Measurements from ENCODE around the gene PLAGL1.

PLAGL1 gene

GRCh38 chr6:143961886-143962878, 45.9 kb downstream of the PLAGL1 start:
- ATAC-seq (ENCODE audit: low read depth) (no peak), DNase-seq (ENCODE audit: low spot score) (no peak)
- Histone ChIP-seq H3K4me3 (ENCODE audit: severe bottlenecking) (no peak overlapping the region), H3K36me3 (ENCODE audit: low read depth) (no peaks in the 10 kb centered on the region), H3K4me1 (ENCODE audit: insufficient read depth, poor library complexity, severe bottlenecking) (no peaks in the 10 kb centered on the region), H3K9me3 (ENCODE audit: severe bottlenecking) (no peaks in the 10 kb centered on the region), H3K27ac (ENCODE audit: poor library complexity, severe bottlenecking) (no peak overlapping the region), H3K27me3 (ENCODE audit: insufficient read depth, poor library complexity, severe bottlenecking) (no peaks in the 10 kb centered on the region)
- TF ChIP-seq, protein P1, sequence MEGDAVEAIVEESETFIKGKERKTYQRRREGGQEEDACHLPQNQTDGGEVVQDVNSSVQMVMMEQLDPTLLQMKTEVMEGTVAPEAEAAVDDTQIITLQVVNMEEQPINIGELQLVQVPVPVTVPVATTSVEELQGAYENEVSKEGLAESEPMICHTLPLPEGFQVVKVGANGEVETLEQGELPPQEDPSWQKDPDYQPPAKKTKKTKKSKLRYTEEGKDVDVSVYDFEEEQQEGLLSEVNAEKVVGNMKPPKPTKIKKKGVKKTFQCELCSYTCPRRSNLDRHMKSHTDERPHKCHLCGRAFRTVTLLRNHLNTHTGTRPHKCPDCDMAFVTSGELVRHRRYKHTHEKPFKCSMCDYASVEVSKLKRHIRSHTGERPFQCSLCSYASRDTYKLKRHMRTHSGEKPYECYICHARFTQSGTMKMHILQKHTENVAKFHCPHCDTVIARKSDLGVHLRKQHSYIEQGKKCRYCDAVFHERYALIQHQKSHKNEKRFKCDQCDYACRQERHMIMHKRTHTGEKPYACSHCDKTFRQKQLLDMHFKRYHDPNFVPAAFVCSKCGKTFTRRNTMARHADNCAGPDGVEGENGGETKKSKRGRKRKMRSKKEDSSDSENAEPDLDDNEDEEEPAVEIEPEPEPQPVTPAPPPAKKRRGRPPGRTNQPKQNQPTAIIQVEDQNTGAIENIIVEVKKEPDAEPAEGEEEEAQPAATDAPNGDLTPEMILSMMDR (IDR thresholded peaks at IDR 0.05; ENCODE audit: poor library complexity, severe bottlenecking) = peak; percentile 14

GRCh38 chr6:143961066-143961465, 47.0 kb downstream of the PLAGL1 start:
- H3K4me1 ChIP-seq (ENCODE audit: insufficient read depth, poor library complexity, severe bottlenecking) = no peaks in the 10 kb centered on the region
- H3K27me3 ChIP-seq (ENCODE audit: insufficient read depth, poor library complexity, severe bottlenecking) = no peaks in the 10 kb centered on the region
- no peaks in the 10 kb centered on the region for H3K9me3 ChIP-seq (ENCODE audit: severe bottlenecking)
- no peak overlapping the region for H3K27ac ChIP-seq (ENCODE audit: poor library complexity, severe bottlenecking)
- DNase-seq (ENCODE audit: low spot score) (no peak), ATAC-seq (ENCODE audit: low read depth) (no peak)
- no peak overlapping the region for H3K4me3 ChIP-seq (ENCODE audit: severe bottlenecking)
- H3K36me3 ChIP-seq (ENCODE audit: low read depth) = no peaks in the 10 kb centered on the region
- TF ChIP-seq, protein P1 (IDR thresholded peaks at IDR 0.05; ENCODE audit: poor library complexity, severe bottlenecking) = no peak

DNA sequence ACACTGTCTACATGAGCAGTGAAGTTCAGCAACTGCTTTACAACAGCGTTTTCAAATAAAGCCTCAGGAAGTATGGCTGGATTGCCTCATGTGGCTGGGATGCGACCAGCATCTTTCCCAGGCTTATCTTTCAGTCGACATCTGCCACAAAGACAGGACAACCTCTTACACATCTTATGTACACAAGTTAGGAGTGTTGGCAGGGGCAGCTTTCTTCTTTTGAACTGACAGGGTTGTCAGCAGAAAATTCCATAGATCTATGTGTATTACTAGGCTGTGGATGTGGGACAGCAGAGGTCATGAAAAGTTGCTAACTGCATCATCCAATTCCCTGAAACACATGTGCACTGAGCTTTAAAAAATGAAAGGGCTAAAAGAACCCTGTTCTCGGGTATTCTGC, 48.1 kb downstream of the PLAGL1 start:
- TF ChIP-seq, protein P1 (IDR thresholded peaks at IDR 0.05; ENCODE audit: poor library complexity, severe bottlenecking) = no peak

DNA sequence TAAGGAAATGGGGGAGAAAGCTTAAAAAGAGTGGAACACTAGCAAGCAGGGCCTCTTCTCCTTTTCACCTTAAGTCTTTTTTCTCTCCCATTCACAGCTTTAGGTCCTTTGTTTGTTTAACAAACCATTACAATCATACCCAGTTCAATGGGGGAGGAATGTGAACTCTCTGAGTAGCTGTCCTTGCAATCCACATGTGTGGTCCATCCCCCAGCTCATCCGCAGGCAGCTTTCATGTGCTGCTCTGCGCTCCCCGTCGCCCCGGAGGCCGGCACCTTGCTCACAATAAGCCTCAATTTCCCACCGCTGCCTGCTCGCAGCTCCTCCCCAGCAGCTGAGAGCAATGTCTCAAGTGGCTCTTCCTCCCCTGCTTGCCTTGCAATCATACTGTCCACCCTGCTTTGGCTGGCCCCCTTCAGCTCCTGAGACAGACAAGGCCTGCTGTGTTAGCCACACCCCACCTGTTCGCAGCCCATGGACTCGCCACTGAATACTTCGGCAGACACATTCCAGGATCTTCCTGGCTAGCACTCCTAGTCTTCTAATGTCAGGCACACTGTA, 49.1 kb downstream of the PLAGL1 start:
- Histone ChIP-seq H3K27ac (ENCODE audit: poor library complexity, severe bottlenecking) (no peak overlapping the region), H3K27me3 (ENCODE audit: insufficient read depth, poor library complexity, severe bottlenecking) (no peaks in the 10 kb centered on the region), H3K4me1 (ENCODE audit: insufficient read depth, poor library complexity, severe bottlenecking) (no peaks in the 10 kb centered on the region), H3K9me3 (ENCODE audit: severe bottlenecking) (no peaks in the 10 kb centered on the region), H3K36me3 (ENCODE audit: low read depth) (no peaks in the 10 kb centered on the region), H3K4me3 (ENCODE audit: severe bottlenecking) (no peak overlapping the region)
- ATAC-seq (ENCODE audit: low read depth) = no peak
- no peak for DNase-seq (ENCODE audit: low spot score)
- TF ChIP-seq, protein P1 (IDR thresholded peaks at IDR 0.05; ENCODE audit: poor library complexity, severe bottlenecking) = no peak

More for the DNA sequence above, 48.1 kb downstream of the PLAGL1 start:
- Histone ChIP-seq H3K36me3 (ENCODE audit: low read depth) (no peaks in the 10 kb centered on the region), H3K9me3 (ENCODE audit: severe bottlenecking) (no peaks in the 10 kb centered on the region), H3K4me3 (ENCODE audit: severe bottlenecking) (no peak overlapping the region), H3K27ac (ENCODE audit: poor library complexity, severe bottlenecking) (no peak overlapping the region), H3K27me3 (ENCODE audit: insufficient read depth, poor library complexity, severe bottlenecking) (no peaks in the 10 kb centered on the region), H3K4me1 (ENCODE audit: insufficient read depth, poor library complexity, severe bottlenecking) (no peaks in the 10 kb centered on the region)
- ATAC-seq (ENCODE audit: low read depth) (no peak), DNase-seq (ENCODE audit: low spot score) (no peak)
